NCI-H2171 (cell line): ENCODE measurements around the gene MN1.
A peak's percentile ranks its signal among the peaks of the same experiment; 100 is the strongest.

Experiments
- DNase-seq: peaks from one replicate; lab custom pipeline; 2025; lab: John Stamatoyannopoulos, UW

MN1 gene

GRCh38 chr22:27800250-27801201, 1.0 kb downstream of the MN1 start:
- no peak for DNase-seq

GRCh38 chr22:27799827-27800249, 1.7 kb downstream of the MN1 start:
- no peak for DNase-seq

DNA sequence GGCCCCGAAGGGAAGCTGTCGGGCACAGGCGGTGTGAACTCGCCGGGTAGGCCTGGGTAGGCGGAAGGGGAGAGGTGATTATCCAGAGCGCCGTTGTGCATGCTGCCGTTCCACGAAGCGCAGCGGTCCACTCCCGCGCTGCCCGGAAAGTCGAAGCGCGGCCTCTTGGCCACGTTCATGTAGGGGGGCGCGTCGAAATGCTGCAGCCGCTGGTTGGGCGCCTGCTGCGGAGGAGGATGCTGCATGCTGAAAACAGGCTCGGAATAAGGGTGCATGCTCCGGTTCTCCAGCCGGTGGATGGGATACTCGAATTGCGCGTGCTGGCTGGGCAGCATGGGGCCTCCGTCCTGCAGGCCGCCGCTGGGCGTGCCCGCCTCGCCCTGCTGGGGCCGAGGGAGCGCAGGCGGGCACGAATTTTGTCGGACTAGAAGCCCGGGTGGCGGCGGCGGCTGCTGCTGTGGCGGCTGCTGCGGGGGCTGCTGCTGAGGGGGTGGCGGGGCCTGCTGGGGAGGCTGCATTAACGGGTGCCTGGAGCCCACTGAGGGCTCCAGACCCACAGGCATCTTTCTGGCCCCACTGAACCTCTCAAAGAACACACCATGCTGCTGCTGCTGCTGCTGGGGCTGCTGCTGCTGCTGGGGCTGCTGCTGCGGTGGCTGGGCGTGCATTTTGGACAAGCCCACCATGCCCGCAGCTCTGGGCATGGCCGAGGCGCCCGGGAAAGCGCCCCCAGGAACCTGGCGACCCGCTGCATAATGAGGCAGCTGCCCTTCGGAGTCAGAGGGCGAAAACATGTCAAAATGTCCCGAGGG, 2.3 kb downstream of the MN1 start:
- no peak for DNase-seq

DNA sequence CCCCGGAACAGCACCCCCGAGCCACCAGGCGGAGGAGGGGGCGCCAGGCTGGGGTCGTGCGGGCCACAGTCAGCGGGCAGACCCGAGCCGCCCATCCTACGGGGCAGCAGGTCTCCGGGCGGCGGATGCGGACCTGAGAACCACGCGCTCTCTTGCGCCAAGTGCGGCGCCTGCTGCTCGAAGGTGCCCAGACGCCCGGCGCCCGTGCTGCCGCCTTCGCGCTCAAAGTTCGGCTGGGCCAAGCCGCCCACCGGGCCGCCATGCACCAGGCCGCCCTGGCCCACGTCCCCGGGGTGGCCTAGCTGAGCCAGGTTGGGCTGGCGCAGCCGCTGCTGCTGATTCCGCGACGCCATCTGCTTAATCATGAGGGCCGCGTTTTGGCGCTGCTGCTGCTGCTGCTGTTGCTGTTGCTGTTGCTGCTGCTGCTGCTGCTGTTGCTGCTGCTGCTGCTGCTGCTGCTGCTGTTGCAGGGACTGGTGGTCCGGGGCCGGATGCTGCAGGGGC, 3.0 kb downstream of the MN1 start:
- no peak for DNase-seq

DNA sequence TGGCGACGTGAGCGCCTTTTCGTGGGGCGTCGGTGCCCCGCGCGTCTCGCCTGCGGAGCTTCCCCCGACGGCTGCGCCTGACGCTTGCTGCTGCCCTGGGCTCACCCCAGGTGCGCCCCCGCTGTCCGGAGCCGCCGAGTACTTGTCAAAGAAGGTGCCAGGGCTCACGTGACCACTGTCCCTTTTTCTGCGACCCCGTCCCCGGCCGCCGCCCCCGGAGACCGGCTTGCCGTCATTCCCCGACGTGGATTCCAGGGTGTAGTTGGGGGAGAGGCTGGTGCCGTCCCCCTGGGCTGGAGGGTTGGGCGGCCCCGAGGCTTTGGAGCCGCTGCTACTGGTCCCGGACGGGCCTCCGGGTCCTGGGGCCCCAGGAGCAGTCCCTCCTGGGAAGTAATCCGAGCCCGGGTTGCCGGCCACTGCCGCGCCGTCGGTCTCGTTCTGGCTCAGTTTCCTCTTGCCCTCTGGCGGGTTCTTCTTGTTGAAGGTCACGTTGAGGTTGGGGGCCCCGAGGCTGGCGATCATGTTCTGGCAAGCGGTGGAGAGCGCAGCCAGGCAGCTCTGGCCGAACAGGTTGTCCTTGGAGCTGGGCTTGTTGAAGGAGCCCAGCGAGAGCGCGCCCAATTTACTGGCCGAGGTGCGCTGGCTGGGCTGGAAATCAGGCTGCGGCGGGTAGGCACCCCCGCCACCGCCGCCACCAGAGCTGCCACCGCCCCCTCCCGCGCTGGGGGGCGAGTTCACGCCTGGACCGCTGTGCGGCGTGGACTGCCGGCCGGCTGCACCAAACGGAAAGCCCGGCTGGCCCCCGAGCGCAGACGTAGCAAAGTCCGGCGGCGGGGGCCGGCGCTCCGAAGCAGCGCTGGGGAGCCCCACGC, 3.8 kb downstream of the MN1 start:
- DNase-seq, result no peak

DNA sequence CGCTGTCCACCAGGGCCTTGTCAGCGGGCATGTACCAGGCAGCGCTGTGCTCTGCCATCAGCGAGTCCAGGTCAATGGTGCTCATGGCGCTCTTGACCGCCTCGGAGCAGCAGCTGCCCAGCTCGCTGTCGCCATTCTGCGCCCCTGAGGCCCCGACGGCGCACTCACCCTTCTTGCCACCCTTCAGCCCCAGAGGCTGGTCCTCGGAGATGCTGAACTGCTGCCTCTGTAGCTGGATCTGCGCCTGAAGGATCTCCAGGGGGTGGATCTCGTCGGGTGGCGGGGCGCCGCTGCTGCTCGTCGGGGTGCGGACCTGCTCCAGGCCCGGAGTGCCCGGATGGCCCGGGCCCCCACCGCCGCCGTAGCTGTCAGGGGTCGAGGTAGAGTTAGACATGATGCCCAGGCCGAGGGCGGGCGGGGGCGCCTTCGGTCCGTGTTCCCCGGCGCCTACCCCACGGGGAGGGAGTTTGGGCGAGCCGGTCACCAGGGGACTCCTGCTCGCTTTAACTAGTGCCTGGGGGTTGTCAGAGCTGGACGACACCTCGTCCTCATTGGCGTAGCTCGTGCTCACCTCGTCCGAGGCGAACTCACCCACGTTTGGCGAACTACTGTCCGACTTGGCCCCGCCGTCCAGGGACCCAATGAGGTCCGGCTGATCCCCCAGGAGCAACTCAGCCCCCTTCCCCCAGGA, 4.6 kb downstream of the MN1 start:
- DNase-seq, result no peak

- DNase-seq, result no peak
Measured at GRCh38 chr22:27795696-27796517, 5.6 kb downstream of the MN1 start.

DNA sequence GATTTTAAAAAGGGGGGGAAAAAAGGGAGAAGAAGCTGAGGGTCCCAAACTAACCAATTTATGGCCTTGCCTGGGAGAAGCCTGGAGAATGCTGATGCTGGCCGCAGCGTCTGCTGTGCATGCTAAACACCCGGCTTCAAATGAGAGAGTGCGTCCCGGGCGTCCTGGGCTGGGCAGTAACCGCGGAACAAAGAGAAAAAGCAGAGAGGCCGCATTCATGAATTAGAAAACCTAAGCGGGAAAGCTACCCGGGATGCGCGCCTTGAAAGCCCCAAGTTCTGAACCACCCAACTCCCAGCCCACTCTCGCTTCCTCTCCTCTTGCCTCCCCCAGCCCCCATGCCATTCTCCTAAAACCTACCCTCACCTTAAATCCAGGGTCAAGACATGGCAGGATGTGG, 6.5 kb downstream of the MN1 start:
- DNase-seq, result no peak

GRCh38 chr22:27794226-27794625, 7.3 kb downstream of the MN1 start:
- DNase-seq, result no peak

- DNase-seq, result no peak
Measured at GRCh38 chr22:27793576-27793975, 8.0 kb downstream of the MN1 start.

GRCh38 chr22:27792452-27793161, 8.9 kb downstream of the MN1 start:
- peak; percentile 34 for DNase-seq

DNA sequence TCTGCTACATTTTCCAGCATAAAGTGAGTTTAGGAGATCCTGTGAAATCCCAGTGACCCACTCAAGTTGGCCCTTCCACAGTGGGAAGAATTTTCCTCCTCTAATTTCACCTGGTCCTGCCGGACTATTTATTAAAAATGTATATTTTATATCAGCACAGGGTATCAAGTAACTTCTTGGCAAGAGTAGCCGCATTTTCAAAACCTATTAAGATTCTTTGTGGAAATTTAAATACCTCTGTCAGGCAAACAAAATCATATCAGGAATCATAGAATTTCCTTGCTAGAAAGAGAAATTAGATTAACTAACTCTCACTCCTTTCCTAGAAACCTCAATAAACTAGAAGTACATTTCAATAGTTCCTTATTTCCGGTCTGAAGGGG, 9.7 kb downstream of the MN1 start:
- no peak for DNase-seq

- no peak for DNase-seq
Measured at GRCh38 chr22:27791159-27791858, 10.2 kb downstream of the MN1 start.

- no peak for DNase-seq
Measured at GRCh38 chr22:27790376-27791158, 11.0 kb downstream of the MN1 start.

- no peak for DNase-seq
Measured at GRCh38 chr22:27788500-27789288, 12.9 kb downstream of the MN1 start.

- no peak for DNase-seq
Measured at GRCh38 chr22:27786965-27787364, 14.6 kb downstream of the MN1 start.

GRCh38 chr22:27786291-27786932, 15.1 kb downstream of the MN1 start:
- no peak for DNase-seq
